Measurements from ENCODE around the gene NAA80.

The NAA80 gene

GRCh38 chr3:50323614-50324199, 24.5 kb upstream of the NAA80 start:
- no peak for TF ChIP-seq CTCF (IDR thresholded peaks at IDR 0.05; ENCODE audit: borderline replicate concordance, control extremely low read depth, extremely low read depth, insufficient read depth, missing control alignments)
- in situ Hi-C loops (cut with MboI; ENCODE audit: low sequenced_read_pairs, unreplicated experiment): no loop called here
- DNase-seq (ENCODE audit: low spot score): no peak

DNA sequence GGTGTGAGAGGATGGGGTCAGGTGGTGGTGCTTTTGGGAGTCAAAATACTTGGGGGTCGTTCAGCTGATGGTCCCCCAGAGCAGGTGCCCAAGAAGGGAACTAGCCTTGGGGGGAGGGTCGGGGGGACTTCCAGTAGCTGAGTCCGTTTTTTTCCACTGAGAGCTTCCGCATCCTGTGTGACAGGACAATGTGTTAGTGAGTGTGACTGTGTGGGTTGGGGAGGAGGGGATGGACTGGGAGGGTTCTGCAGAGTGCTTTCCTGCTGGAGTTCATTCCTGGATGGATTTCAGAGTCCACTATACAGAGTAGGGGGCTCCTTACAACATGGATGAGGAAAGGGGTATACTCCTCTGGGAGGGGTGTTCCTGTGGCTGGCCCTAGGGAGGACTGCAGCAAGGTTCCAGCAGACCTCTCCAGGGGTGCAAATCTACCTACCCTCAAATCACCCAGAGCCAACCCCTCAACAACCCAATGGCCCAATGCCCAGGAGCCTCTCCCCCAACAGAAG, 23.9 kb upstream of the NAA80 start:
- DNase-seq (ENCODE audit: low spot score): no peak

DNA sequence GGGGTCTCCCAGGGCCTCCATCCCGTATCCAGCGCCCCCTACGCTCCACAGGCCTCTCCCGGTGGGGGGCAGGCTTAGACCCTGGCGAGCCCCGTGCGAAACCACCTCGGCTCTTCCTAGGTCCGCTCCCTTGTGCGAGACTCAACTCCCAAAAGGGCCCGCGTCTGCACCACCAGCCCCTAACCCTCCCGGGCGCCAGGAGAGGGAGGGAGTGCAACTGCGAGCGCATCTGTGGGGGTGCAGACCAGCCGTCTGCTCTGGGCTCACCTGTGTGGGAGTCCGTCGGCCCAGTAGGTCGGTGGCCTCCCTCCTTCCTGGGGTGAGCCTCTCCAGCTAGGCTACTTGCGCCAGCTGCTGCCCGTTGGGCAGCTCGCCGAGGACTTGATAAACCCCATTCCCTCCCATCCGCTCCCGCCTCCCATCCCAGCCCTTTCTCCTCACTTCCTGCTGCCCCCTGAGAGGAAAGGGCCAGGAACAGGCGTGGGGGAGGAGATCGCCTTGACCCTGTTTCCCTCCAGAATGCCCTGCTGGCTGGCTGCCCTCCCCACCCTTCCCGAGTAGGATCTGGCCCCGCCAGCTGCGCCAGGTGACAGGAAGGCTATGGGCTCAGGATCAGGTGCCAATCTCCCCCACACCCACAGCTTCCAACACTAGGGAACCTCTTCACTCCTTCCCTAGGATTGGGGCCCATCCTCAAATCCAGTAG, 23.3 kb upstream of the NAA80 start, which contains the start of gene HYAL2:
Gene HYAL2 (minus strand): TSS at position 360 of the 706 bp plus-strand sequence. CDS start 2,256 bp downstream, outside the sequence.
- no peak for TF ChIP-seq CTCF (IDR thresholded peaks at IDR 0.05; ENCODE audit: borderline replicate concordance, control extremely low read depth, extremely low read depth, insufficient read depth, missing control alignments)
- in situ Hi-C loops (cut with MboI; ENCODE audit: low sequenced_read_pairs, unreplicated experiment): no loop called here
- no peak for DNase-seq (ENCODE audit: low spot score)

More for the DNA sequence above, 23.9 kb upstream of the NAA80 start:
- TF ChIP-seq CTCF (IDR thresholded peaks at IDR 0.05; ENCODE audit: borderline replicate concordance, control extremely low read depth, extremely low read depth, insufficient read depth, missing control alignments): no peak
- in situ Hi-C loops (cut with MboI; ENCODE audit: low sequenced_read_pairs, unreplicated experiment): no loop called here

DNA sequence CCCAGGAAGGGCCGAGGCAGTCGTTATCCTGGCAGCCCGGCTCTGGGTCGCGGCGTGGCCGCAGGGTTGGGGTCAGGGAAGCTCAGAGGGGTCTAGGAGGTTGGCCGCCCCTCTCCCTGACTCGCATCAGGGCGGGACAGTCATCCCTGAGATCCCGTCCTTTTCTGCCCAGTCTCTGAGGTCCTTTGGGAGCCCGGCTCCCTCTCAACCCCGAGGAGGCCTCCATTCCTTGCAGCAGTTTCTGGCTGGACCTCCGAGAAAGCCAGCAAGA, 22.8 kb upstream of the NAA80 start:
- DNase-seq (ENCODE audit: low spot score): no peak
- in situ Hi-C loops (cut with MboI; ENCODE audit: low sequenced_read_pairs, unreplicated experiment): no loop called here

GRCh38 chr3:50321336-50322114, 22.3 kb upstream of the NAA80 start:
- peak; percentile 93 for DNase-seq (ENCODE audit: low spot score)
- peak; percentile 41 for TF ChIP-seq CTCF (IDR thresholded peaks at IDR 0.05; ENCODE audit: borderline replicate concordance, control extremely low read depth, extremely low read depth, insufficient read depth, missing control alignments)
- in situ Hi-C loops (cut with MboI; ENCODE audit: low sequenced_read_pairs, unreplicated experiment): no loop called here

More for the DNA sequence above, 22.8 kb upstream of the NAA80 start:
- no peak for TF ChIP-seq CTCF (IDR thresholded peaks at IDR 0.05; ENCODE audit: borderline replicate concordance, control extremely low read depth, extremely low read depth, insufficient read depth, missing control alignments)

GRCh38 chr3:50320853-50321335, 21.7 kb upstream of the NAA80 start:
- peak; percentile 86 for DNase-seq (ENCODE audit: low spot score)
- TF ChIP-seq CTCF (IDR thresholded peaks at IDR 0.05; ENCODE audit: borderline replicate concordance, control extremely low read depth, extremely low read depth, insufficient read depth, missing control alignments): no peak
- in situ Hi-C loops (cut with MboI; ENCODE audit: low sequenced_read_pairs, unreplicated experiment): no loop called here

All from GM13976 (cell line).